Activated naive CD4-positive, alpha-beta T cell treated with anti-CD3 and anti-CD28 coated beads, Interleukin-2, amount 50 U/mL, for 72 hours (primary cell): ENCODE results near the gene UCHL5. TPM values are rescaled to one million over a fixed set of nuclear protein-coding genes. Genes with fewer than 3 reads are reported as not detected.
A peak's percentile ranks its signal among the peaks of the same experiment; 100 is the strongest.
"Not testable (repeated sequence)": the region's sequence is repeated elsewhere in the genome, so short reads cannot be mapped to it uniquely, and the experiment has no call there.

Experiments
- ATAC-seq, 2 donors: fragments of 150-1000 bp; cut with Tn5 transposase; 2 replicates each; pipeline ENCODE4 v1.10.0; 2021; ENCODE audit warnings: mild to moderate bottlenecking in 2 of 2, moderate library complexity in 2 of 2
- DNase-seq, 2 donors: peaks; one replicate each; pipeline ENCODE4 v3.0.0; 2021 to 2022; ENCODE audit warnings: low spot score in 2 of 2
- H3K27ac Mint-ChIP-seq, 2 donors: one replicate each; pipeline ENCODE4 v1.8.0; 2022; ENCODE audit warnings: mild to moderate bottlenecking in 2 of 2, mixed read lengths in 2 of 2
- H3K36me3 Mint-ChIP-seq, 2 donors: one replicate each; pipeline ENCODE4 v1.8.0; 2022; ENCODE audit warnings: mixed read lengths in 2 of 2
- H3K9me3 Mint-ChIP-seq, 2 donors: one replicate each; pipeline ENCODE4 v1.8.0; 2022; ENCODE audit warnings: mixed read lengths in 2 of 2
- total RNA-seq, 2 donors: library from RNA; stranded (reverse); gene quantifications; one replicate each; pipeline ENCODE4 v1.2.3, GENCODE V29; 2022

Gene UCHL5
- total RNA-seq, 2 donors from 2014 or later = 41.6 to 71.9 TPM

GRCh38 chr1:192986748-192987334 is 72.3 kb downstream of the UCHL5 start:
- not testable (repeated sequence) for DNase-seq, H3K9me3 Mint-ChIP-seq, ATAC-seq
- Mint-ChIP-seq H3K36me3 (peaks cover 7 to 13% of the 10 kb centered on the region in 2 donors), H3K27ac (peak overlapping the region in 1 of 2 donors; percentile 53)

- DNase-seq (peak in 1 of 2 donors; percentile 54), ATAC-seq (peak; percentile 17 to 64)
- H3K36me3 Mint-ChIP-seq = peaks cover 7 to 13% of the 10 kb centered on the region in 2 donors
- peaks cover 0 to 4% of the 10 kb centered on the region in 2 donors for H3K9me3 Mint-ChIP-seq
- H3K27ac Mint-ChIP-seq = peak overlapping the region; percentile 53 to 56
Observed at GRCh38 chr1:192986110-192986747, 72.9 kb downstream of the UCHL5 start.

- Mint-ChIP-seq H3K36me3 (peaks cover 16 to 20% of the 10 kb centered on the region in 2 donors), H3K9me3 (peaks cover 0 to 4% of the 10 kb centered on the region in 2 donors), H3K27ac (peak overlapping the region; percentile 81 to 95)
- peak; percentile 81 to 85 for ATAC-seq
- DNase-seq = no peak
Observed at GRCh38 chr1:192984080-192984479, 75.1 kb downstream of the UCHL5 start.

GRCh38 chr1:192983349-192983980 is 75.7 kb downstream of the UCHL5 start:
- peak overlapping the region; percentile 81 to 95 for H3K27ac Mint-ChIP-seq
- H3K9me3 Mint-ChIP-seq = peaks cover 0 to 4% of the 10 kb centered on the region in 2 donors
- ATAC-seq (peak; percentile 85), DNase-seq (peak in 1 of 2 donors; percentile 35)
- peaks cover 16 to 21% of the 10 kb centered on the region in 2 donors for H3K36me3 Mint-ChIP-seq

- no peaks in the 10 kb centered on the region for H3K9me3 Mint-ChIP-seq
- DNase-seq (no peak), ATAC-seq (no peak)
- H3K27ac Mint-ChIP-seq = no peak overlapping the region
- peaks cover 9 to 14% of the 10 kb centered on the region in 2 donors for H3K36me3 Mint-ChIP-seq
Observed at GRCh38 chr1:192980856-192981255, 78.3 kb downstream of the UCHL5 start.

GRCh38 chr1:192980334-192980733 is 78.8 kb downstream of the UCHL5 start:
- peak overlapping the region in 1 of 2 donors; percentile 41 for H3K27ac Mint-ChIP-seq
- H3K9me3 Mint-ChIP-seq, H3K36me3 Mint-ChIP-seq, DNase-seq, ATAC-seq: not testable (repeated sequence)

- Mint-ChIP-seq H3K27ac (peak overlapping the region in 1 of 2 donors; percentile 33), H3K36me3 (peaks cover 8 to 9% of the 10 kb centered on the region in 2 donors), H3K9me3 (no peaks in the 10 kb centered on the region)
- no peak for DNase-seq
- ATAC-seq = no peak
Observed at GRCh38 chr1:192979542-192979941, 79.6 kb downstream of the UCHL5 start.

- ATAC-seq = peak in 1 of 2 donors; percentile 59
- peak overlapping the region in 1 of 2 donors; percentile 61 for H3K27ac Mint-ChIP-seq
Observed at GRCh38 chr1:192978195-192978710, 80.9 kb downstream of the UCHL5 start.

GRCh38 chr1:192977089-192977706 is 82.0 kb downstream of the UCHL5 start:
- Mint-ChIP-seq H3K27ac (no peak overlapping the region), H3K36me3 (peaks cover 8 to 9% of the 10 kb centered on the region in 2 donors), H3K9me3 (no peaks in the 10 kb centered on the region)
- no peak for ATAC-seq
- DNase-seq = no peak

More at GRCh38 chr1:192978195-192978710, 80.9 kb downstream of the UCHL5 start:
- H3K36me3 Mint-ChIP-seq = peaks cover 8 to 9% of the 10 kb centered on the region in 2 donors
- H3K9me3 Mint-ChIP-seq = no peaks in the 10 kb centered on the region
- DNase-seq = no peak

GRCh38 chr1:192976576-192976975 is 82.6 kb downstream of the UCHL5 start:
- no peak overlapping the region for H3K27ac Mint-ChIP-seq
- no peaks in the 10 kb centered on the region for H3K9me3 Mint-ChIP-seq
- H3K36me3 Mint-ChIP-seq = peaks cover 8 to 9% of the 10 kb centered on the region in 2 donors
- ATAC-seq = no peak
- no peak for DNase-seq

GRCh38 chr1:192974701-192975100 is 84.5 kb downstream of the UCHL5 start:
- ATAC-seq = no peak
- DNase-seq = no peak
- peaks cover 6 to 7% of the 10 kb centered on the region in 2 donors for H3K36me3 Mint-ChIP-seq
- H3K9me3 Mint-ChIP-seq = no peaks in the 10 kb centered on the region
- no peak overlapping the region for H3K27ac Mint-ChIP-seq

- H3K27ac Mint-ChIP-seq = no peak overlapping the region
- H3K9me3 Mint-ChIP-seq = no peaks in the 10 kb centered on the region
- no peaks in the 10 kb centered on the region for H3K36me3 Mint-ChIP-seq
- ATAC-seq (no peak), DNase-seq (no peak)
Observed at GRCh38 chr1:192973988-192974387, 85.2 kb downstream of the UCHL5 start.

- H3K27ac Mint-ChIP-seq = no peak overlapping the region
- no peak for DNase-seq
- H3K36me3 Mint-ChIP-seq = no peaks in the 10 kb centered on the region
- ATAC-seq = no peak
- H3K9me3 Mint-ChIP-seq = no peaks in the 10 kb centered on the region
Observed at GRCh38 chr1:192973202-192973601, 86.0 kb downstream of the UCHL5 start.

- H3K9me3 Mint-ChIP-seq = no peaks in the 10 kb centered on the region
- no peak for ATAC-seq
Observed at GRCh38 chr1:192969091-192969490, 90.1 kb downstream of the UCHL5 start.

GRCh38 chr1:192968323-192968722 is 90.8 kb downstream of the UCHL5 start:
- no peak for DNase-seq
- Mint-ChIP-seq H3K36me3 (no peaks in the 10 kb centered on the region), H3K27ac (no peak overlapping the region), H3K9me3 (no peaks in the 10 kb centered on the region)
- ATAC-seq = no peak

More at GRCh38 chr1:192969091-192969490, 90.1 kb downstream of the UCHL5 start:
- no peak for DNase-seq
- Mint-ChIP-seq H3K27ac (no peak overlapping the region), H3K36me3 (no peaks in the 10 kb centered on the region)

GRCh38 chr1:192967901-192968300 is 91.3 kb downstream of the UCHL5 start:
- ATAC-seq (no peak), DNase-seq (no peak)
- Mint-ChIP-seq H3K36me3 (no peaks in the 10 kb centered on the region), H3K9me3 (no peaks in the 10 kb centered on the region), H3K27ac (no peak overlapping the region)
